ENCODE results near the gene CORO2B. TPM values are rescaled to one million over a fixed set of nuclear protein-coding genes. Genes with fewer than 3 reads are reported as not detected.

CORO2B gene
- total and polyA plus RNA-seq, 2 of the 4 experiments (the other 2 are of a cell fraction), result 9.3 to 39.3 TPM

- H3K9me1 ChIP-seq (ENCODE audit: insufficient read depth, low read length), result peaks cover 1% of the 10 kb centered on the region
- TF ChIP-seq BHLHE40 (IDR thresholded peaks at IDR 0.05; ENCODE audit: low read depth, low read length), result no peak
- TF ChIP-seq ELK1 (IDR thresholded peaks at IDR 0.05; ENCODE audit: borderline replicate concordance, low read depth, low read length), result no peak
- TF ChIP-seq MAZ (IDR thresholded peaks at IDR 0.05; ENCODE audit: borderline replicate concordance, low read depth, low read length), result no peak
- no peak for TF ChIP-seq CTCF (conservative IDR thresholded peaks at IDR 0.05; ENCODE audit: low read depth, low read length)
- TF ChIP-seq FOS (IDR thresholded peaks at IDR 0.05; ENCODE audit: low read depth, low read length), result no peak
- no peak for TF ChIP-seq RAD21 (IDR thresholded peaks at IDR 0.05; ENCODE audit: low read length)
- TF ChIP-seq SMC3 (IDR thresholded peaks at IDR 0.05; ENCODE audit: low read depth, low read length), result no peak
- TF ChIP-seq RFX5 (IDR thresholded peaks at IDR 0.05; ENCODE audit: low read depth, low read length), result no peak
- TF ChIP-seq POLR2A (IDR thresholded peaks at IDR 0.05; ENCODE audit: low read depth, low read length), result no peak
- no peak for TF ChIP-seq USF2 (IDR thresholded peaks at IDR 0.05; ENCODE audit: low read depth, low read length)
- H3K4ac ChIP-seq (ENCODE audit: low read depth, low read length), result no peak overlapping the region
- BruUV-seq (replicated peaks), result no TSS peak
- H3K79me1 ChIP-seq (ENCODE audit: low read depth in 1 of 2, low read length in 2 of 2), result no peaks in the 10 kb centered on the region
- CTCF ChIA-PET, result interaction anchor here (0.8 to 1.0 kb wide), 2 partner anchors 25 to 340 kb away, joined by 3 to 7 read pairs; no protein-coding TSS in a partner anchor
- no peaks in the 10 kb centered on the region for H3K27me3 ChIP-seq (ENCODE audit: control insufficient read depth, insufficient read depth, low read length)
- no peak overlapping the region for H3K23ac ChIP-seq (ENCODE audit: low read depth, low read length)
- no peak for DNase-seq
- H2AK9ac ChIP-seq (replicated peaks; ENCODE audit: low read depth, low read length, poor library complexity), result no peak overlapping the region
- H2BK120ac ChIP-seq (ENCODE audit: low read depth, low read length), result no peak overlapping the region
- no peak overlapping the region for H4K8ac ChIP-seq (ENCODE audit: low read depth in 2 of 2, low read length in 2 of 2)
- dilution Hi-C loops (cut with HindIII; ENCODE audit: low sequenced_read_pairs, unreplicated experiment) (no loop called here), intact Hi-C loops (cut with micrococcal nuclease) (no loop called here), in situ Hi-C loops (cut with MboI; ENCODE audit: low sequenced_read_pairs) (no loop called here)
- no peak overlapping the region for H4K5ac ChIP-seq (ENCODE audit: low read depth, low read length)
- H2AK5ac ChIP-seq (ENCODE audit: low read depth, low read length), result no peak overlapping the region
- no peak overlapping the region for H2BK5ac ChIP-seq (ENCODE audit: low read depth, low read length, poor library complexity, severe bottlenecking)
- WGBS, 2 experiments (ENCODE audit: extremely low coverage in 2 of 2, insufficient read length in 1 of 2), result no CpG with 5 or more reads among the region's 4 CpGs
- no peak overlapping the region for H3K14ac ChIP-seq (replicated peaks; ENCODE audit: low read depth, low read length)
- H3K9me3 ChIP-seq (ENCODE audit: control insufficient read depth, insufficient read depth, low read length), result no peaks in the 10 kb centered on the region
- no peaks in the 10 kb centered on the region for H4K20me1 ChIP-seq (ENCODE audit: insufficient read depth, low read length)
- no peaks in the 10 kb centered on the region for H3K4me1 ChIP-seq (ENCODE audit: control insufficient read depth, insufficient read depth, low read length)
- POLR2A ChIA-PET (ENCODE audit: unreplicated experiment), result no interaction called here
- H3K4me3 ChIP-seq (ENCODE audit: insufficient read depth, low read depth, low read length), result no peak overlapping the region
- no peak overlapping the region for H2BK15ac ChIP-seq (ENCODE audit: low read depth, low read length)
- no peak overlapping the region for H4K91ac ChIP-seq (ENCODE audit: insufficient read depth, low read depth, low read length)
- no peak overlapping the region for H3K56ac ChIP-seq (ENCODE audit: extremely low read depth, insufficient read depth, low read length)
- H3K18ac ChIP-seq (ENCODE audit: low read depth, low read length), result no peak overlapping the region
- no peak overlapping the region for H3K9ac ChIP-seq (ENCODE audit: low read depth, low read length)
- H2BK20ac ChIP-seq (ENCODE audit: low read depth, low read length), result no peak overlapping the region
- ATAC-seq (ENCODE audit: low read depth), result no peak
- H2AFZ ChIP-seq (replicated peaks; ENCODE audit: low read length, poor library complexity), result no peak overlapping the region
- H3K27ac ChIP-seq (ENCODE audit: insufficient read depth, low read length), result no peak overlapping the region
- H3K4me2 ChIP-seq (ENCODE audit: low read depth, low read length), result no peak overlapping the region
- peaks cover 12% of the 10 kb centered on the region for H3K36me3 ChIP-seq (ENCODE audit: control insufficient read depth, insufficient read depth, low read length)
These were observed 134.1 kb downstream of the CORO2B start for GRCh38 chr15:68712886-68713285.
